ENCODE data around the gene HDAC6. TPM values are rescaled to one million over a fixed set of nuclear protein-coding genes. Genes with fewer than 3 reads are reported as not detected.

The HDAC6 gene
- total and polyA plus RNA-seq, 2 of the 13 experiments (the other 11 are each of a cell fraction or from before 2014, with no cell fraction given) = 80.4 to 93.6 TPM

DNA sequence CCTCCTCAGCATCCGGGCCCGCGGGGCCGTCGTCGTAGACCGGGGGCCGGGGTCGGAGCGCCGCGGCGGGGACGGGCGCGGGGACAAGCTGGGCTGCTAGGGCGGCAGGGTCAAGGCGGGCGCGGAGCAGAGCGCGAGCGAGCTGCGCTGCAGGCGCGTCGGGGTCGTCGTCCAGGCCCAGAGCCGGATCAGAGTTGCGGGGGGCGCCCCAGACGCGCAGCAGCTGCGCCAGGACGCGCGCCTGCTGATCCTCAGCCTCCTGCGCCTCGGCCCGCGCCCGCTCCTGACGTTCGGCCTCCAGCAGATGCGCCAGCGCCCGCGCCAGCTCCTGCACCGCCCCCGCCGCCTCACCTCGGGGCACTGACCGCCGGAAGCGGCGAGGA is 30.0 kb downstream of the HDAC6 start:
- in situ Hi-C loops (cut with HindIII; ENCODE audit: extremely low pct_ligation_motif_present, low pct_unique_long_range_greater_than_20kb) (no loop called here), intact Hi-C loops (cut with micrococcal nuclease; ENCODE audit: unreplicated experiment) (no loop called here)
- ATAC-seq (no peak), FAIRE-seq (no peak), DNase-seq (ENCODE audit: low spot score) (no peak)
- H3K27me3 ChIP-seq (ENCODE audit: control insufficient read depth in 1 of 2, insufficient read depth in 2 of 2, low read length in 2 of 2) = no peaks in the 10 kb centered on the region
- H3K4me2 ChIP-seq (ENCODE audit: low read depth, low read length) = no peak overlapping the region
- no peak overlapping the region for H3K4me3 ChIP-seq (replicated peaks in 1 of 3; ENCODE audit: insufficient read depth in 1 of 3, low read depth in 2 of 3, low read length in 3 of 3)
- no peak overlapping the region for H3K27ac ChIP-seq (ENCODE audit: extremely low read length, insufficient read depth, low read length)
- H3K4me1 ChIP-seq (ENCODE audit: insufficient read depth, low read length) = peaks cover 31% of the 10 kb centered on the region
- peaks cover 10% of the 10 kb centered on the region for H3K79me2 ChIP-seq (ENCODE audit: insufficient read depth, low read length)
- no peaks in the 10 kb centered on the region for H3K36me3 ChIP-seq (replicated peaks in 1 of 2; ENCODE audit: control insufficient read depth in 1 of 2, insufficient read depth in 2 of 2, low read length in 2 of 2)
- no peaks in the 10 kb centered on the region for H3K9me3 ChIP-seq (ENCODE audit: low read length)
- ChIA-PET CTCF (ENCODE audit: low intra/inter-chr PET ratio, low total read pairs) (no interaction called here), POLR2A (no interaction called here)
- no TSS peak for BruUV-seq (replicated peaks)
- H2AFZ ChIP-seq (ENCODE audit: low read length) = no peak overlapping the region
- no peak overlapping the region for H3K9ac ChIP-seq (ENCODE audit: insufficient read depth, low read depth, low read length)
- no peaks in the 10 kb centered on the region for H4K20me1 ChIP-seq (ENCODE audit: insufficient read depth, low read length)
- 97% methylated on average over 15 of the region's 57 CpGs for WGBS (ENCODE audit: low lambda C conversion rate)
- no peak for TF ChIP-seq FOXC1 (CRISPR knock-in tag; IDR thresholded peaks at IDR 0.05; ENCODE audit: borderline replicate concordance)
- no peak for TF ChIP-seq CTCF (CRISPR knock-in tag; IDR thresholded peaks at IDR 0.05)
- no peak for TF ChIP-seq JDP2 (CRISPR knock-in tag; IDR thresholded peaks at IDR 0.05; ENCODE audit: borderline replicate concordance)
- TF ChIP-seq, protein P1, sequence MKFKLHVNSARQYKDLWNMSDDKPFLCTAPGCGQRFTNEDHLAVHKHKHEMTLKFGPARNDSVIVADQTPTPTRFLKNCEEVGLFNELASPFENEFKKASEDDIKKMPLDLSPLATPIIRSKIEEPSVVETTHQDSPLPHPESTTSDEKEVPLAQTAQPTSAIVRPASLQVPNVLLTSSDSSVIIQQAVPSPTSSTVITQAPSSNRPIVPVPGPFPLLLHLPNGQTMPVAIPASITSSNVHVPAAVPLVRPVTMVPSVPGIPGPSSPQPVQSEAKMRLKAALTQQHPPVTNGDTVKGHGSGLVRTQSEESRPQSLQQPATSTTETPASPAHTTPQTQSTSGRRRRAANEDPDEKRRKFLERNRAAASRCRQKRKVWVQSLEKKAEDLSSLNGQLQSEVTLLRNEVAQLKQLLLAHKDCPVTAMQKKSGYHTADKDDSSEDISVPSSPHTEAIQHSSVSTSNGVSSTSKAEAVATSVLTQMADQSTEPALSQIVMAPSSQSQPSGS (CRISPR knock-in tag; IDR thresholded peaks at IDR 0.05) = no peak
- TF ChIP-seq NPAS2 (CRISPR knock-in tag; IDR thresholded peaks at IDR 0.05; ENCODE audit: borderline replicate concordance) = no peak
- TF ChIP-seq ZNF839 (CRISPR knock-in tag; IDR thresholded peaks at IDR 0.05; ENCODE audit: borderline replicate concordance) = no peak
- TF ChIP-seq ZNF34 (CRISPR knock-in tag; IDR thresholded peaks at IDR 0.05; ENCODE audit: borderline replicate concordance) = no peak
- no peak for TF ChIP-seq TGIF2 (CRISPR knock-in tag; IDR thresholded peaks at IDR 0.05)
- no peak for TF ChIP-seq SNAPC2 (CRISPR knock-in tag; IDR thresholded peaks at IDR 0.05)
- TF ChIP-seq, protein P2, sequence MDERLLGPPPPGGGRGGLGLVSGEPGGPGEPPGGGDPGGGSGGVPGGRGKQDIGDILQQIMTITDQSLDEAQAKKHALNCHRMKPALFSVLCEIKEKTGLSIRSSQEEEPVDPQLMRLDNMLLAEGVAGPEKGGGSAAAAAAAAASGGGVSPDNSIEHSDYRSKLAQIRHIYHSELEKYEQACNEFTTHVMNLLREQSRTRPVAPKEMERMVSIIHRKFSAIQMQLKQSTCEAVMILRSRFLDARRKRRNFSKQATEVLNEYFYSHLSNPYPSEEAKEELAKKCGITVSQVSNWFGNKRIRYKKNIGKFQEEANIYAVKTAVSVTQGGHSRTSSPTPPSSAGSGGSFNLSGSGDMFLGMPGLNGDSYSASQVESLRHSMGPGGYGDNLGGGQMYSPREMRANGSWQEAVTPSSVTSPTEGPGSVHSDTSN (CRISPR knock-in tag; IDR thresholded peaks at IDR 0.05) = no peak
- no peak for TF ChIP-seq POLR2G (IDR thresholded peaks at IDR 0.05; ENCODE audit: low read depth, low read length)
- TF ChIP-seq REXO4 (CRISPR knock-in tag; IDR thresholded peaks at IDR 0.05; ENCODE audit: borderline replicate concordance) = no peak
- TF ChIP-seq, protein P3, sequence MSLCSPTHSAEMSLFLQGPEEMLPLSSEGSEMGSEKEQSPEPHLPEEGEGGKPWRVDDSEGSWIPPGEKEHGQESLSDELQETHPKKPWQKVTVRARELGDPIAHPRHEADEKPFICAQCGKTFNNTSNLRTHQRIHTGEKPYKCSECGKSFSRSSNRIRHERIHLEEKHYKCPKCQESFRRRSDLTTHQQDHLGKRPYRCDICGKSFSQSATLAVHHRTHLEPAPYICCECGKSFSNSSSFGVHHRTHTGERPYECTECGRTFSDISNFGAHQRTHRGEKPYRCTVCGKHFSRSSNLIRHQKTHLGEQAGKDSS (CRISPR knock-in tag; IDR thresholded peaks at IDR 0.05; ENCODE audit: borderline replicate concordance, low read depth) = no peak
- TF ChIP-seq ZNF598 (CRISPR knock-in tag; IDR thresholded peaks at IDR 0.05; ENCODE audit: borderline replicate concordance) = no peak
- TF ChIP-seq U2AF2 (IDR thresholded peaks at IDR 0.05; ENCODE audit: low read depth, low read length) = no peak
- no peak for TF ChIP-seq HMGXB4 (CRISPR knock-in tag; IDR thresholded peaks at IDR 0.05; ENCODE audit: borderline replicate concordance in 1 of 2, low read depth in 1 of 2)
- no peak for TF ChIP-seq YEATS4 (CRISPR knock-in tag; IDR thresholded peaks at IDR 0.05; ENCODE audit: borderline replicate concordance)
- TF ChIP-seq NCOA2 (CRISPR knock-in tag; IDR thresholded peaks at IDR 0.05) = no peak

Measured in HepG2 (cell line).